Upper lobe of left lung (tissue), 6 donors: ENCODE data around the gene PLA2G15. TPM values are rescaled to one million over a fixed set of nuclear protein-coding genes. Genes with fewer than 3 reads are reported as not detected.

Experiments used
- ATAC-seq, 2 donors: fragments of 200-7000 bp; cut with Tn5 transposase; one replicate each; pipeline ENCODE4 v1.9.1; 2022; ENCODE audit warnings: mild to moderate bottlenecking in 2 of 2, moderate library complexity in 2 of 2; ENCODE audit not compliant: low FRiP score in 2 of 2
- DNase-seq, 2 donors: peaks; one replicate each; pipeline ENCODE4 v3.0.0-alpha.2; 2019 to 2020
- H3K27ac ChIP-seq, 4 donors: fragments of 200-600 bp; sonication (generic); one replicate each; pipeline ENCODE4 v1.5.1; 2016 to 2019
- H3K27me3 ChIP-seq, 4 donors: fragments of 200-600 bp; sonication (generic); one replicate each; pipeline ENCODE4 v1.5.1; 2017 to 2019
- H3K36me3 ChIP-seq, 4 donors: fragments of 200-600 bp; sonication (generic); one replicate each; pipeline ENCODE4 v1.5.1; 2016 to 2019
- H3K4me1 ChIP-seq, 4 donors: fragments of 200-600 bp; sonication (generic); one replicate each; pipeline ENCODE4 v1.5.1; 2018 to 2019
- H3K4me3 ChIP-seq, 4 donors: fragments of 200-600 bp; sonication (generic); one replicate each; pipeline ENCODE4 v1.5.1; 2017 to 2019; ENCODE audit warnings: mild to moderate bottlenecking in 2 of 4, moderate library complexity in 1 of 4
- H3K9me3 ChIP-seq, 4 donors: fragments of 200-600 bp; sonication (generic); one replicate each; pipeline ENCODE4 v1.5.1; 2018 to 2019
- EP300 ChIP-seq, 4 donors: sonication (generic); formaldehyde crosslinking; IDR thresholded peaks; one replicate each; pipeline ENCODE4 v1.5.1; 2017; ENCODE audit warnings: antibody characterized with exemption in 4 of 4, control low read depth in 2 of 4
- POLR2A ChIP-seq, 4 donors: fragments of 450-650 bp; IDR thresholded peaks; one replicate each; pipeline ENCODE4 v1.5.1; 2016 to 2017; ENCODE audit warnings: antibody characterized with exemption in 4 of 4, mild to moderate bottlenecking in 2 of 4
- POLR2AphosphoS5 ChIP-seq, 2 donors: sonication (generic); formaldehyde crosslinking; IDR thresholded peaks; one replicate each; pipeline ENCODE4 v1.5.1; 2017; ENCODE audit warnings: antibody characterized with exemption in 2 of 2
- WGBS, 2 donors: methylation state at CpG; one replicate each; pipeline ENCODE4 v1.1.5; 2017 to 2018; 5-methylcytosine and 5-hydroxymethylcytosine counted together
- total RNA-seq, 6 donors: library from RNA; depleted of rRNA in 4 of 6; stranded (reverse); fragments of >200 nt in 4 of 6; gene quantifications; one replicate each; pipeline versions ENCODE4 v1.1.0 to v1.2.1, GENCODE V29; 2016 to 2021
- TF ChIP-seq, protein P1 (sequence below), 6 experiments: fragments of 450-650 bp in 4 of 6; fragments of 200-600 bp in 2 of 6; sonication (generic) in 2 of 6; IDR thresholded peaks; one replicate each; pipeline ENCODE4 v1.5.1; 2016 to 2019; ENCODE audit warnings: antibody characterized with exemption in 6 of 6
- donor health status: DM: no; HTN: no; CAD: no; lungs with moderate emphysema.
- donor health status: DM: no; HTN: yes; CAD: no; lungs with severe emphysema.

Gene PLA2G15
- total RNA-seq, 6 donors from 2014 or later, result 25.6 to 84.8 (median 57.5) TPM

DNA sequence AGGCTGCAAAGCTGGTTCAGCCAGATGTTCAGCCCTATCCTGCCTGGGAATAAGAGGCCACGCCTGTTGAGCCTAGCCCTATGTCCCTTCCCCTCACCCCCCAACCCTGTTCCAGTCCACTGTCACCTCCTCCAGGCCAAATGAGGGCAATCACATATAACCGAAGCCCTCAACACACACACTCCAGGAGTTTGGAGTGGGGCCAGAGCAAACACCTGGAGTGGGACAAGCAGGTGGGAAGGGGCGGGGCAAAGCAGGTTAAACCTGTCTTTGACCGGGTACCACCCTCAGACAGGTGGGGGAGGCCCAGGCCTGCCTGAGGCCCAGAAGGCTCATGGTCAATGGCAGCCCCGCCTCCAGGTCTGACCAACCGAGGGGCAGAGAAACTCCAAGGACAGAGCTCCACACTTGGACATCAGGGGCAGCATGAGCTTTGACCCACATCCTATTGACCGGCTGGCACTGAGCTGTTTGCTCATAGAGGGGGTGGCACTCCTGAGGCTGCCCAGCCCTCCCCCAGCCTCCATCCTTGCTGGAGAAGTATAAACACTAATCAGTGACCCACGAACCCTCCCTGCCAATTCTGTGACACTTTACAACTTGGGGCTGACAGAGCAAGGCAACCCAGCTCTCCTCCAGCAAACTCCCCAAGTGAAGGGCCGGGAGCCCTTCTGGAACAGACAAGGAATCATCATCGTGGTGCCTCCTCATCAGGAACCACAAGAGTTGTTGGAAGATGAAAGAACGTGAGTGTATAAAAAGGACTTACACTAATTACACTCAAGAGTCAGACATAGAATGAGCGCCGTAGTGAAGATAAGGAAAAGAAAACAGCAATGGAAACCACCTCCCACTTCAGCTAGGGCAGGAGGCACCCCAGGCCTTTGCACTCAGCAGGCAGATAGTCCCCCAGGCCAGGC lies 10.7 kb upstream of the PLA2G15 start:
- peak; percentile 40 to 96 for DNase-seq
- no peaks in the 10 kb centered on the region for H3K9me3 ChIP-seq
- H3K27ac ChIP-seq, result peak overlapping the region; percentile 87 to 96 (median 92)
- no peaks in the 10 kb centered on the region for H3K27me3 ChIP-seq
- peaks cover 23 to 61% (median 37%) of the 10 kb centered on the region in 4 donors for H3K4me1 ChIP-seq
- H3K36me3 ChIP-seq, result peaks cover 0 to 30% (median 20%) of the 10 kb centered on the region in 4 donors
- WGBS, 2 donors, result 43 to 62% methylated on average over 9 to 13 of the region's 13 CpGs
- ATAC-seq, result peak; percentile 3 to 84
- H3K4me3 ChIP-seq, result peak overlapping the region in 3 of 4 donors; percentile 56 to 66 (median 65)
- TF ChIP-seq POLR2A (IDR thresholded peaks at IDR 0.05), result peak in 2 of 4 donors; percentile 33 to 74
- TF ChIP-seq, protein P1, sequence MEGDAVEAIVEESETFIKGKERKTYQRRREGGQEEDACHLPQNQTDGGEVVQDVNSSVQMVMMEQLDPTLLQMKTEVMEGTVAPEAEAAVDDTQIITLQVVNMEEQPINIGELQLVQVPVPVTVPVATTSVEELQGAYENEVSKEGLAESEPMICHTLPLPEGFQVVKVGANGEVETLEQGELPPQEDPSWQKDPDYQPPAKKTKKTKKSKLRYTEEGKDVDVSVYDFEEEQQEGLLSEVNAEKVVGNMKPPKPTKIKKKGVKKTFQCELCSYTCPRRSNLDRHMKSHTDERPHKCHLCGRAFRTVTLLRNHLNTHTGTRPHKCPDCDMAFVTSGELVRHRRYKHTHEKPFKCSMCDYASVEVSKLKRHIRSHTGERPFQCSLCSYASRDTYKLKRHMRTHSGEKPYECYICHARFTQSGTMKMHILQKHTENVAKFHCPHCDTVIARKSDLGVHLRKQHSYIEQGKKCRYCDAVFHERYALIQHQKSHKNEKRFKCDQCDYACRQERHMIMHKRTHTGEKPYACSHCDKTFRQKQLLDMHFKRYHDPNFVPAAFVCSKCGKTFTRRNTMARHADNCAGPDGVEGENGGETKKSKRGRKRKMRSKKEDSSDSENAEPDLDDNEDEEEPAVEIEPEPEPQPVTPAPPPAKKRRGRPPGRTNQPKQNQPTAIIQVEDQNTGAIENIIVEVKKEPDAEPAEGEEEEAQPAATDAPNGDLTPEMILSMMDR (IDR thresholded peaks at IDR 0.05), result peak in 2 of 6 experiments; percentile 4 to 16
- peak; percentile 5 to 93 (median 58) for TF ChIP-seq EP300 (IDR thresholded peaks at IDR 0.05)
- peak; percentile 81 to 86 for TF ChIP-seq POLR2AphosphoS5 (IDR thresholded peaks at IDR 0.05)

DNA sequence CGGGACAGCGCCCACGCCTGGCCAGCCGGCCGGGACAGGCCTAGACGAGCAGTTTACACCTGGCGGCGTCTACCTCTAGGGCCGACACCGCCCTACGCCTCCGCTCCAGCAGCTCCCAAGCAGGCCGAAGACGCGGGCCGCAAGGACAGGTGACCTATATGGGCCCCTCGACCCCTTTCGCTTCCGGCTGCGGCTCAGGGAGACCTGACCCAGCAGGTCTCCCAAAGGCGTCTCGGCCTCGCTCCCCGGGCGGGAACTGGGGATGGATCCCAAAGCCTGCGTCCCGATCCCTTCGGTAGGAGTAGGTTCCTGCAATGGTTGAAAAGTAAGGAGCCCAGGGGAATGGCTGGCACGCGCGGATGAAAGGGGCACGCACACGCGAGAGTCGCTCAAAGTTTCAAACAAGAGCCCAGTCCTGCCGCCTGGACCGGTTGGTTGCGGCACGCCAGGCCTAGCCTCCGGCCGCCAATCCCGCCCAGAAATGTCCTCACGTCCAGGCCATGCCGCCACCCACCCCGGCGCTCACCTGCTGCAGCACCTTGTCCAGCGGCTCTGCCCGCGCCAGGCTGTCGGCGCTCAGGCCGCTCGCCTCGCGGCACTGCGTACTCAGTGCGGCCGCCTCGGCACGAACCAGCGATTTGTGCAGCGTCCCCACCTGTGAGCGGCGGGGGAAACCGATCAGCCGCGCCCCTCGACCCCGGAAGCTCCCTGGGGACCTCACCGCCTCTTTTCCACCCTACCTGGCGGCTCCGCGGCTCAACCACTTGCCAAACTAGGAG lies 9.9 kb upstream of the PLA2G15 start:
- no peak for ATAC-seq
- H3K4me1 ChIP-seq, result peaks cover 27 to 66% (median 44%) of the 10 kb centered on the region in 4 donors
- no peaks in the 10 kb centered on the region for H3K27me3 ChIP-seq
- H3K27ac ChIP-seq, result peak overlapping the region; percentile 87 to 96 (median 92)
- peak overlapping the region; percentile 17 to 66 (median 60) for H3K4me3 ChIP-seq
- peaks cover 0 to 23% (median 14%) of the 10 kb centered on the region in 4 donors for H3K36me3 ChIP-seq
- no peaks in the 10 kb centered on the region for H3K9me3 ChIP-seq
- peak in 1 of 2 donors; percentile 89 for DNase-seq
- 58 to 59% methylated on average over 29 to 58 of the region's 73 CpGs for WGBS, 2 donors
- TF ChIP-seq POLR2A (IDR thresholded peaks at IDR 0.05) (peak in 1 of 4 donors; percentile 53), EP300 (IDR thresholded peaks at IDR 0.05) (no peak), POLR2AphosphoS5 (IDR thresholded peaks at IDR 0.05) (no peak)
- TF ChIP-seq, protein P1 (IDR thresholded peaks at IDR 0.05), result peak in 1 of 6 experiments; percentile 8

- Histone ChIP-seq H3K27ac (peak within 1 kb of the TSS; percentile 87 to 96 (median 92)), H3K4me3 (peak within 1 kb of the TSS; percentile 50 to 66 (median 60)), H3K27me3 (no peaks in the 10 kb centered on the region), H3K9me3 (no peaks in the 10 kb centered on the region), H3K36me3 (peaks cover 0 to 18% (median 12%) of the 10 kb centered on the region in 4 donors), H3K4me1 (peaks cover 27 to 66% (median 43%) of the 10 kb centered on the region in 4 donors)
- no peak for DNase-seq
- 20 to 40% methylated on average over 1 to 8 of the region's 36 CpGs for WGBS, 2 donors
- ATAC-seq, result no peak
- no peak for TF ChIP-seq POLR2AphosphoS5 (IDR thresholded peaks at IDR 0.05)
- TF ChIP-seq, protein P1 (IDR thresholded peaks at IDR 0.05), result no peak
- TF ChIP-seq EP300 (IDR thresholded peaks at IDR 0.05), result no peak
- TF ChIP-seq POLR2A (IDR thresholded peaks at IDR 0.05), result no peak
These were observed 9.4 kb upstream of the PLA2G15 start, which contains the start of gene ESRP2 for GRCh38 chr16:68235887-68236136. TSS of gene ESRP2 (minus strand) at chr16:68236127. CDS start at chr16:68236045, 82 bp downstream.

- Histone ChIP-seq H3K4me3 (peak overlapping the region in 3 of 4 donors; percentile 56 to 66 (median 65)), H3K9me3 (no peaks in the 10 kb centered on the region), H3K4me1 (peaks cover 27 to 66% (median 43%) of the 10 kb centered on the region in 4 donors), H3K27me3 (no peaks in the 10 kb centered on the region), H3K36me3 (peaks cover 0 to 13% (median 9%) of the 10 kb centered on the region in 4 donors), H3K27ac (peak overlapping the region; percentile 87 to 96 (median 92))
- TF ChIP-seq POLR2AphosphoS5 (IDR thresholded peaks at IDR 0.05) (peak; percentile 46 to 64), POLR2A (IDR thresholded peaks at IDR 0.05) (peak; percentile 36 to 87 (median 58)), EP300 (IDR thresholded peaks at IDR 0.05) (peak in 1 of 4 donors; percentile 7)
- TF ChIP-seq, protein P1 (IDR thresholded peaks at IDR 0.05), result no peak
- ATAC-seq (peak; percentile 29 to 47), DNase-seq (peak; percentile 92 to 97)
- 26 to 28% methylated on average over 21 to 28 of the region's 45 CpGs for WGBS, 2 donors
These were observed 8.9 kb upstream of the PLA2G15 start for GRCh38 chr16:68236137-68236825.
